Esophagus muscularis mucosa (tissue), 4 donors: ENCODE measurements around the gene ZNF234. TPM values are rescaled to one million over a fixed set of nuclear protein-coding genes. Genes with fewer than 3 reads are reported as not detected.

Source experiments
- DNase-seq: peaks from one replicate; pipeline ENCODE4 v3.0.0-alpha.2; 2017; ENCODE audit errors: extremely low spot score
- H3K27ac ChIP-seq, 4 donors: fragments of 200-600 bp; sonication (generic); replicated peaks in 1 of 4; 1 replicate in 3 of 4; 2 replicates in 1 of 4; pipeline ENCODE4 v1.5.1; 2016 to 2019; ENCODE audit warnings: mild to moderate bottlenecking in 1 of 4
- H3K27me3 ChIP-seq, 4 donors: fragments of 200-600 bp; sonication (generic); one replicate each; pipeline versions ENCODE4 v1.5.1 to v1.6.0; 2016 to 2019
- H3K36me3 ChIP-seq, 4 donors: fragments of 200-600 bp; sonication (generic); one replicate each; pipeline ENCODE4 v1.5.1; 2016 to 2019
- H3K4me1 ChIP-seq, 4 donors: fragments of 200-600 bp; sonication (generic); one replicate each; pipeline ENCODE4 v1.5.1; 2016 to 2019
- H3K4me3 ChIP-seq, 4 donors: fragments of 200-600 bp; sonication (generic); 1 replicate in 2 of 4; 2 replicates in 2 of 4; pipeline ENCODE4 v1.5.1; 2016 to 2019; ENCODE audit warnings: mild to moderate bottlenecking in 4 of 4, moderate library complexity in 1 of 4
- H3K9me3 ChIP-seq, 4 donors: fragments of 200-600 bp; sonication (generic); 1 replicate in 3 of 4; 2 replicates in 1 of 4; pipeline ENCODE4 v1.5.1; 2016 to 2019
- EP300 ChIP-seq: sonication (generic); formaldehyde crosslinking; IDR thresholded peaks from one replicate; pipeline ENCODE4 v1.6.1; 2017; ENCODE audit warnings: antibody characterized with exemption
- POLR2A ChIP-seq: fragments of 450-650 bp; IDR thresholded peaks from one replicate; pipeline ENCODE4 v1.6.1; 2017; ENCODE audit warnings: antibody characterized with exemption, moderate library complexity, mild to moderate bottlenecking, low read depth
- POLR2AphosphoS5 ChIP-seq, 2 donors: sonication (generic); formaldehyde crosslinking; IDR thresholded peaks; one replicate each; pipeline ENCODE4 v1.6.1; 2017; ENCODE audit warnings: antibody characterized with exemption in 2 of 2
- WGBS: methylation state at CpG from one replicate; pipeline ENCODE4 v1.1.5; 2018; 5-methylcytosine and 5-hydroxymethylcytosine counted together
- intact Hi-C: fragments of 100-400 bp; cut with DNase I; formaldehyde crosslinking; loops from one replicate; pipeline ENCODE4 v1.15.1; 2023
- total RNA-seq, 4 donors: library from RNA; depleted of rRNA; stranded (reverse); fragments of >200 nt; gene quantifications; one replicate each; pipeline versions ENCODE4 v1.1.0 to v1.2.1, GENCODE V29; 2016
- TF ChIP-seq, protein P1 (sequence below), 3 experiments: fragments of 200-600 bp in 2 of 3; fragments of 450-650 bp in 1 of 3; sonication (generic) in 2 of 3; IDR thresholded peaks; one replicate each; pipeline ENCODE4 v1.5.1; 2017 to 2019; ENCODE audit warnings: antibody characterized with exemption in 3 of 3, mild to moderate bottlenecking in 2 of 3, moderate library complexity in 1 of 3

Gene ZNF234
- total RNA-seq, 4 donors from 2014 or later = 5.4 to 7.0 (median 5.7) TPM

DNA sequence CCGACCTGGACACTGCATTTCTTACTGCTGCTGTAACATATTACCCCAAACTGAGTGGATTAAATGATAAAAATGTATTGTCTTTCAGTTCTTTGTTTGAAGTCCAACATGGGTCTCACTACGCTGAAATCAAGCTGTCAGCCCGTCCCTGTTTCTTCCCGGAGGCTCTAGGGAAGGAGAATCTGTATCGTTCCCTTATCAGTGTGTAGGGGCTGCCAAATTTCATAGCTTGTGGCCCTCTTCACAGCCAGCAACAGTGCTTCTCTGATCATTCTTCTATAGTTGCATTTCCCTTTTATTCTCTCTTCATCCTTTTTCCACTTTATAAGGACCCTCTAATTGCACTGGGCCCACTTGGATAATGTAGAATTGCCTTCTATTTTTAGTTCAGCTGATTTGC is 10.1 kb downstream of the ZNF234 start:
- peaks cover 77 to 100% (median 96%) of the 10 kb centered on the region in 4 donors for H3K36me3 ChIP-seq
- whole genome bisulfite sequencing = 93% methylated on average over 5 of the region's 5 CpGs
- intact Hi-C loops = no loop called here
- no peak for DNase-seq
- peaks cover 6 to 69% (median 49%) of the 10 kb centered on the region in 4 donors for H3K9me3 ChIP-seq
- no peak overlapping the region for H3K4me3 ChIP-seq
- H3K27me3 ChIP-seq = no peaks in the 10 kb centered on the region
- H3K4me1 ChIP-seq = peaks cover 0 to 10% (median 0%) of the 10 kb centered on the region in 4 donors
- no peak overlapping the region for H3K27ac ChIP-seq
- TF ChIP-seq POLR2A (no peak), EP300 (no peak), POLR2AphosphoS5 (IDR thresholded peaks at IDR 0.05) (no peak)
- TF ChIP-seq, protein P1, sequence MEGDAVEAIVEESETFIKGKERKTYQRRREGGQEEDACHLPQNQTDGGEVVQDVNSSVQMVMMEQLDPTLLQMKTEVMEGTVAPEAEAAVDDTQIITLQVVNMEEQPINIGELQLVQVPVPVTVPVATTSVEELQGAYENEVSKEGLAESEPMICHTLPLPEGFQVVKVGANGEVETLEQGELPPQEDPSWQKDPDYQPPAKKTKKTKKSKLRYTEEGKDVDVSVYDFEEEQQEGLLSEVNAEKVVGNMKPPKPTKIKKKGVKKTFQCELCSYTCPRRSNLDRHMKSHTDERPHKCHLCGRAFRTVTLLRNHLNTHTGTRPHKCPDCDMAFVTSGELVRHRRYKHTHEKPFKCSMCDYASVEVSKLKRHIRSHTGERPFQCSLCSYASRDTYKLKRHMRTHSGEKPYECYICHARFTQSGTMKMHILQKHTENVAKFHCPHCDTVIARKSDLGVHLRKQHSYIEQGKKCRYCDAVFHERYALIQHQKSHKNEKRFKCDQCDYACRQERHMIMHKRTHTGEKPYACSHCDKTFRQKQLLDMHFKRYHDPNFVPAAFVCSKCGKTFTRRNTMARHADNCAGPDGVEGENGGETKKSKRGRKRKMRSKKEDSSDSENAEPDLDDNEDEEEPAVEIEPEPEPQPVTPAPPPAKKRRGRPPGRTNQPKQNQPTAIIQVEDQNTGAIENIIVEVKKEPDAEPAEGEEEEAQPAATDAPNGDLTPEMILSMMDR (IDR thresholded peaks at IDR 0.05) = no peak

DNA sequence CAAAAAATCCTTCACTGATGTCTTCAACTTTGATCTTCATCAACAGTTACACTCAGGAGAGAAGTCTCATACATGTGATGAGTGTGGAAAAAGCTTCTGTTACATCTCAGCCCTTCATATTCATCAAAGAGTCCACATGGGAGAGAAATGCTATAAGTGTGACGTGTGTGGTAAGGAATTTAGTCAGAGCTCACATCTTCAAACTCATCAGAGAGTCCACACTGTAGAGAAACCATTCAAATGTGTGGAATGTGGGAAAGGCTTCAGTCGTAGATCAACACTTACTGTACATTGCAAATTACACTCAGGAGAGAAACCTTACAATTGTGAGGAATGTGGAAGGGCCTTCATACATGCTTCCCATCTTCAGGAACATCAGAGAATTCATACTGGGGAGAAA is 15.1 kb downstream of the ZNF234 start:
- 100% methylated on average over 2 of the region's 2 CpGs for WGBS
- H3K36me3 ChIP-seq = peaks cover 58 to 68% (median 64%) of the 10 kb centered on the region in 4 donors

DNA sequence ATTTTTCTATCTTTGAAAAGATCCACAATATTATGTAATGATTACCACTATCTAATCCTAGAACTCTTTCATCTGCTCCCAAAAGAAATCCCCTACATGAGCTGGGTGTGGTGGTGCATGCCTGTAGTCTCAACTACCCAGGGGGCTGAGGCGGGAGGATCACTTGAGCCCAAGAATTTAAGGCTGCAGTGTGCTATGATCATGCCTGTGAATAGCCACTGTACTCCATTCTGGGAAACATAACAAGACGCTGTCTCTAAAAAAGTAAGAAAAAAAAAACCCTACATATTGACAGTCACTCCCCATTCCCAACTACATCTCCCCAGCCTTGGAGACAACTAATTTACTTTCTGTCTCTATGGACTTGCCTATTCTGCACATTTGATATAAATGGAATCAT is 22.4 kb downstream of the ZNF234 start:
- TF ChIP-seq POLR2A (no peak), POLR2AphosphoS5 (IDR thresholded peaks at IDR 0.05) (no peak), EP300 (no peak)
- TF ChIP-seq, protein P1 (IDR thresholded peaks at IDR 0.05) = no peak
- 93% methylated on average over 2 of the region's 2 CpGs for WGBS
- DNase-seq = no peak
- no peak overlapping the region for H3K27ac ChIP-seq
- intact Hi-C loops = loop anchor here (5.0 to 10.0 kb wide), 2 partner anchors 51 to 141 kb away; partner anchors contain the start of genes ZNF225 and ZNF235
- H3K27me3 ChIP-seq = no peaks in the 10 kb centered on the region
- H3K9me3 ChIP-seq = peaks cover 3 to 74% (median 62%) of the 10 kb centered on the region in 4 donors
- H3K36me3 ChIP-seq = peaks cover 16 to 27% (median 20%) of the 10 kb centered on the region in 4 donors
- H3K4me1 ChIP-seq = peaks cover 9 to 15% (median 13%) of the 10 kb centered on the region in 4 donors
- no peak overlapping the region for H3K4me3 ChIP-seq

More for the DNA sequence above, 15.1 kb downstream of the ZNF234 start:
- intact Hi-C loops = no loop called here
- H3K4me1 ChIP-seq = peaks cover 0 to 5% (median 0%) of the 10 kb centered on the region in 4 donors
- TF ChIP-seq EP300 (no peak), POLR2AphosphoS5 (IDR thresholded peaks at IDR 0.05) (no peak), POLR2A (no peak)
- TF ChIP-seq, protein P1 (IDR thresholded peaks at IDR 0.05) = no peak
- no peaks in the 10 kb centered on the region for H3K27me3 ChIP-seq
- peaks cover 21 to 94% (median 93%) of the 10 kb centered on the region in 4 donors for H3K9me3 ChIP-seq
- no peak overlapping the region for H3K4me3 ChIP-seq
- no peak for DNase-seq
- no peak overlapping the region for H3K27ac ChIP-seq

DNA sequence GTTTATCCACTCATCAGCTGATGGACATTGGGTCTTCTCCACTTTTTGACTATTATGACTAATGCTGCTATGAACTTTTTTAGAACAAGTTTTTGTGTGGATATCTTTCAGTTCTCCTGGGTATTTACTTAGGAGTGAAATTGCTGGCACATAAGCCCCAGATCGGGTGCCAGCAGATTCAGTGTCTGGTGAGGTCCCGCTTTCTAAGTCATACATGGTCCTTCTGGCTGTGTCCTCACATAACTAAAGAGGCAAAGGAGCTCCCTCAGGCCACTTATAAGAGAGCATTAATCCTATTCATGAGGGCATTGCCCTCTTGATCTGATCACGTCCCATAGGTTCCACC is 22.9 kb downstream of the ZNF234 start:
- WGBS = 83% methylated on average over 3 of the region's 3 CpGs
- H3K4me1 ChIP-seq = peaks cover 9 to 15% (median 13%) of the 10 kb centered on the region in 4 donors
- H3K9me3 ChIP-seq = peaks cover 3 to 68% (median 57%) of the 10 kb centered on the region in 4 donors
- H3K4me3 ChIP-seq = peak overlapping the region; percentile 67 to 82 (median 71)
- peaks cover 16 to 32% (median 23%) of the 10 kb centered on the region in 4 donors for H3K36me3 ChIP-seq
- no peaks in the 10 kb centered on the region for H3K27me3 ChIP-seq
- intact Hi-C loops = loop anchor here (5.0 to 10.0 kb wide), 2 partner anchors 52 to 141 kb away; partner anchors contain the start of genes ZNF225 and ZNF235
- H3K27ac ChIP-seq = peak overlapping the region; percentile 78 to 88 (median 87)
- TF ChIP-seq, protein P1 (IDR thresholded peaks at IDR 0.05) = no peak
- no peak for DNase-seq
